KOPT-K1 (cell line): ENCODE data around the gene SGSM2.

ENCODE experiments used
- H3K27ac ChIP-seq: fragments of 200-600 bp; sonication (generic); 2 replicates; pipeline ENCODE4 v1.5.1; 2016; ENCODE audit warnings: antibody characterized with exemption, mild to moderate bottlenecking, low read depth, low read length; ENCODE audit not compliant: poor library complexity, severe bottlenecking
- H3K36me3 ChIP-seq: fragments of 200-600 bp; sonication (generic); 2 replicates; pipeline ENCODE4 v1.5.1; 2017; ENCODE audit warnings: antibody characterized with exemption, mild to moderate bottlenecking, low read length, moderate library complexity; ENCODE audit not compliant: insufficient read depth
- H3K9me3 ChIP-seq: fragments of 200-600 bp; sonication (generic); 2 replicates; pipeline ENCODE4 v1.5.1; 2017; ENCODE audit warnings: antibody characterized with exemption, low read length, mild to moderate bottlenecking; ENCODE audit not compliant: insufficient read depth, poor library complexity, severe bottlenecking

SGSM2 gene

DNA sequence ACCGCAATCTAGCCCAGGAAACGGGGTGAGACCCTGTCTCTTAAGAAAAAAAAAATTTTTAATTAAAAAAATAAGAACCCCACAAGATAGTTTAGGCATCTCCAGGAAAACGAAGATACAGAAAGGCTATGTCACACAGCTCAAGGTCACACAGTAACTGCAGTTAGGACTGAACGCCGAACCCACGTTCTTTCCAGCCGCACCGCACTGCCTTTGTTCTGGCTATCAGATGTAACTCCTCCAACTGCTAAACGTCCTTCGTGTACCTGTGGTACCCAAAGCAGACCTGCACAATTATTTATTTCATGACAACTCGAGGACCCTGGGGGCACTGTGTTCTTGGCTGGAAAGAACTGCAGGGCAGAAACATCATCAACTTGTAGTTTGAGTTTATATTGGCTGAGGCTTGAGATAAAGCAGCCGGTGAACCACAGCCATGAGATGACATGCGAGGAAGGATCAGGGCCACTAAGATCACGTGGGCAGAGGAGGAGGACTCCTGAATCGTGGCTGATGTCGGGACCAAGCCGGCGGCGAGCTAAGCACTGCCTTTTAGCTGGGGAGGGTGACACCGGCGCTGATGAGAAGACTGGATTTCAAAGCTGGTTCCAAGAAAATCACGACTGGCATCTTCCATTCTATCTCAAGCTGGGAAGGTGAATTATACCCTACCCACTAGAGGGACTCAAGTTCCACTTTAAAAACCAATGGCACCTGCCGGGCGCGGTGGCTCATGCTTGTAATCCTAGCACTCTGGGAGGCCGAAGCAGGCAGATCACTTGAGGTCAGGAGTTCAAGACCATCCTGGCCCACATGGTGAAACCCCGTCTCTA is 84.2 kb downstream of the SGSM2 start:
- Histone ChIP-seq H3K9me3 (no peaks in the 10 kb centered on the region), H3K27ac (no peak overlapping the region), H3K36me3 (peaks cover 82% of the 10 kb centered on the region)

DNA sequence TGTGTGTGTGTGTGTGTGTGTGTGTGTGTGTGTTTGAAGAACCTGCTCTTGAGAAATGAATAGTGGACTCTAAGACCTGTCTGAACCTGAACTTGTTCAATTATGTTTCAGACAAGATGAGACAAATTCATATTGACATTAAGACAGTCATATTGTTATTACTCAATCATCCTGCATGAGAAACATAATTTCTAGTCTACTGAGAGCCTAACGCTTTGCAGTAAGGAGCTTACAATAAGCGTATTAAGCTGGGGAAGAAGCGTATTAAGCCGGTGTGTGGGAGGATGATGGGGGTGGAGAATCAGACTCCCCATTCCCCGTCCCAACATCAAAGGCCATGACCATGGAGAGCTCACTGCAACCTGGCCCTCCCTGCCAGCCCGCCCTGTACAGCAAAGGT is 86.0 kb downstream of the SGSM2 start:
- H3K9me3 ChIP-seq, result no peaks in the 10 kb centered on the region
- H3K27ac ChIP-seq, result no peak overlapping the region
- H3K36me3 ChIP-seq, result peaks cover 71% of the 10 kb centered on the region

DNA sequence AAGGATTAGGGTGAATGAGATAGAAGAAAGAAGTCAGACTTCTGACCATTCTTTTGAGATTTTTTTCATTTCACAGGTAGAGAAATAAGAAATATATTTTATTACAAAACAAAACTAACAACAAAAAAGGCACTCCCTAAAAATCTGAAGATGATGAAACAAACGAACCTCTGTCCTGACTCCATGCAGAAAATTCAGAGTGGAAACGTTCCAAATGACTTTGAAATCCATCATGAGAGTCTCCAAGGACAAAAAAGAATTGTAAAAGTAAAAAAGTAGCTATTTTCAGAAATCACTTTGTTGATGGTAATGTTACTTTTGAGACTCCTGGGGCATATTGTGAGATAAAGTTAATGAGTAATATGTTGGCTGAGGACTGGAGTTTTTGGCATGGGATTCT is 89.9 kb downstream of the SGSM2 start:
- Histone ChIP-seq H3K27ac (no peak overlapping the region), H3K9me3 (no peaks in the 10 kb centered on the region), H3K36me3 (peaks cover 53% of the 10 kb centered on the region)

DNA sequence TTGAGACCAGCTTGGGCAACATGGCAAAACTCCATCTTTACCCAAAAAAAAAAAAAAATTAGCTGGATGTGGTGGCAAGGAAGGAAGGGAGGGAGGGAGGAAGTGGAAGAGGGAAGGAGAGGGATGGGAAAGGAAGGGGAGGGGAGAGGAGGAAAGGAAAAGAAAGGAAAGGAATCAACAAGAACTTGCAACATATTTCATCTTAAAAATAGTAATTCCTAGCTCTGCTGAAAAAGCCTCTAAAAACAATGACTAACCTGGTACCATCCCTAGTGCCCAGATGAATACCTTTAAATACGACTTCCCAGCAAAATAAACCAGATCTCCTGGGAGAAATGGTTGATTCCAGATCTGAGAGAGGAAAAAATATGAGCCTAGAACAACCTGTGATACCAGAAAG is 90.6 kb downstream of the SGSM2 start:
- Histone ChIP-seq H3K9me3 (no peaks in the 10 kb centered on the region), H3K27ac (no peak overlapping the region), H3K36me3 (peaks cover 57% of the 10 kb centered on the region)
